OCI-LY3 (cell line): ENCODE measurements around the gene CISD1.

Experiments used
- H2AFZ ChIP-seq: fragments of 200-600, 300-600 bp; shearing (Covaris generic); 2 replicates; pipeline ENCODE4 v1.6.0; 2014; ENCODE audit warnings: antibody characterized with exemption, low read depth, low read length
- H3K27ac ChIP-seq: fragments of 200-600, 300-600 bp; sonication (generic); 2 replicates; pipeline ENCODE4 v1.5.1; 2014; ENCODE audit warnings: mild to moderate bottlenecking, low read length, moderate library complexity, mixed read lengths
- H3K27me3 ChIP-seq: fragments of 200-600, 300-600 bp; sonication (generic); 2 replicates; pipeline ENCODE4 v1.6.1; 2014; ENCODE audit warnings: low read depth, low read length, mixed read lengths
- H3K36me3 ChIP-seq: fragments of 200-600, 300-600 bp; sonication (generic); replicated peaks from 2 replicates; pipeline ENCODE3; 2014; ENCODE audit warnings: low read depth, low read length, mixed read lengths
- H3K4me1 ChIP-seq: fragments of 300-600, 200-600 bp; sonication (generic); 2 replicates; pipeline ENCODE4 v1.6.1; 2014; ENCODE audit warnings: low read length, mixed read lengths
- H3K4me2 ChIP-seq: fragments of 200-600, 300-600 bp; sonication (generic); 2 replicates; pipeline ENCODE4 v1.6.1; 2014; ENCODE audit warnings: low read length, mixed read lengths
- H3K4me3 ChIP-seq: fragments of 300-600, 200-600 bp; sonication (generic); 2 replicates; pipeline ENCODE4 v1.5.1; 2014; ENCODE audit warnings: antibody characterized with exemption, mild to moderate bottlenecking, low read length, moderate library complexity
- H3K79me2 ChIP-seq: fragments of 300-600, 200-600 bp; shearing (Covaris generic); 2 replicates; pipeline ENCODE4 v1.6.1; 2014; ENCODE audit warnings: mild to moderate bottlenecking, low read length, mixed read lengths
- H3K9ac ChIP-seq: fragments of 300-600, 200-600 bp; shearing (Covaris generic); 2 replicates; pipeline ENCODE4 v1.6.0; 2014; ENCODE audit warnings: mild to moderate bottlenecking, low read length, moderate library complexity
- H3K9me3 ChIP-seq: fragments of 200-600, 300-600 bp; shearing (Covaris generic); 2 replicates; pipeline ENCODE4 v1.6.1; 2014; ENCODE audit warnings: low read length, mixed read lengths; ENCODE audit not compliant: insufficient read depth
- H4K20me1 ChIP-seq: fragments of 200-600, 300-600 bp; sonication (generic); 2 replicates; pipeline ENCODE4 v1.6.1; 2016; ENCODE audit warnings: low read length, mixed read lengths; ENCODE audit not compliant: insufficient read depth
- CTCF ChIP-seq: fragments of 200-600, 300-600 bp; sonication (generic); IDR thresholded peaks from 2 replicates; pipeline ENCODE4 v1.5.1; 2014; ENCODE audit warnings: antibody characterized with exemption, low read length, low read depth
- EZH2phosphoT487 ChIP-seq: fragments of 200-600 bp; shearing (Covaris generic); IDR thresholded peaks from 2 replicates; pipeline ENCODE4 v1.6.1; 2018; ENCODE audit warnings: antibody characterized with exemption, mixed run types, low read depth

Gene CISD1

DNA sequence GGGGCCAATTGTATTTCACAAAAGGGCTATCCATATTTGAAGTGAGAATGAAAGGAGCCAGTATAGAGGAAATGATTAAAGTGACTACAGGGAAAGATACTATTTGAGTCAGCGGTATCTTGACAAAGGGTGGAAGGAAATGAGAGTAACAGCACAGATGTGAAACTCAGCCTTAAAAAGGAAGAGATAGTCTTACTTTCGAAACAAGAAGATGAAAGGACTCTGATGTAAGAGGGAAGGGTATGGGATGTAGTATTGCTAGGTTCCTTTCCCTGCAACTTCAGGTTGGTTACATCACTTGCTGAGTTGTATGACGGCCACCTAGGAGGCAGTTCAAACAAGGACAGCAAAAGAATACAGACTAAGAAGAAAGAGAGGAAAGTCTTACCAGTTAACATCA is 13.7 kb downstream of the CISD1 start:
- Histone ChIP-seq H3K79me2 (peaks cover 2% of the 10 kb centered on the region; the same call in 1 of the 2 replicates), H3K4me3 (peak overlapping the region; percentile 46), H3K4me2 (peak overlapping the region; percentile 68), H3K9me3 (no peaks in the 10 kb centered on the region), H3K27me3 (no peaks in the 10 kb centered on the region), H3K27ac (peak overlapping the region; percentile 74), H3K36me3 (peaks cover 3% of the 10 kb centered on the region), H3K4me1 (peaks cover 29% of the 10 kb centered on the region), H3K9ac (peak overlapping the region; percentile 9; the same call in 1 of the 2 replicates), H2AFZ (no peak overlapping the region), H4K20me1 (no peaks in the 10 kb centered on the region)
- no peak for TF ChIP-seq CTCF

- no peaks in the 10 kb centered on the region for H3K79me2 ChIP-seq
- H4K20me1 ChIP-seq = no peaks in the 10 kb centered on the region
- no peaks in the 10 kb centered on the region for H3K9me3 ChIP-seq
- H3K27ac ChIP-seq = no peak overlapping the region
- H3K4me2 ChIP-seq = no peak overlapping the region
- H3K9ac ChIP-seq = no peak overlapping the region
- no peaks in the 10 kb centered on the region for H3K27me3 ChIP-seq
- no peaks in the 10 kb centered on the region for H3K36me3 ChIP-seq
- H3K4me1 ChIP-seq = no peaks in the 10 kb centered on the region
- no peak overlapping the region for H3K4me3 ChIP-seq
- no peak overlapping the region for H2AFZ ChIP-seq
- TF ChIP-seq CTCF (peak; percentile 68), EZH2phosphoT487 (no peak)
Measured at GRCh38 chr10:58291538-58292174, 22.7 kb downstream of the CISD1 start.

DNA sequence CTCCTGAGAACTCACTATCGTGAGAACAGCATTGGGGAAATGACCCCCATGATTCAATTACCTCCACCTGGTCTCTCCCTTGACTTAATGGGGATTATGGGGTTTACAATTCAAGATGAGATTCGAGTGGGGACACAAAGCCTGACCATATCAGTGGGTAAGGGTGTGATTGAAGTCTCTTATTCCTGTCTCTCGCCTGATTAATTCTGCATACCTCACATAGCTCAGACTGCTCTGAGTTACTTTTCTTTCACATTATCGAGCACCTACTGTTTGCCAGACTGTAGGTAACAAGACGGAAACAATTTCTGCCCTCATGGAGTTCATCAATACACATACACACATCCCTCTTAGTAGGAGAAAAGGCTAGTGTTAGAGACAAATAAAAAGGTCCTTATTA is 25.0 kb downstream of the CISD1 start:
- H3K4me1 ChIP-seq = no peaks in the 10 kb centered on the region
- no peak overlapping the region for H3K9ac ChIP-seq
- no peaks in the 10 kb centered on the region for H3K27me3 ChIP-seq
- no peaks in the 10 kb centered on the region for H3K36me3 ChIP-seq
- H3K4me3 ChIP-seq = no peak overlapping the region
- H2AFZ ChIP-seq = no peak overlapping the region
- H3K4me2 ChIP-seq = no peak overlapping the region
- no peak for TF ChIP-seq EZH2phosphoT487
- no peak for TF ChIP-seq CTCF
- H4K20me1 ChIP-seq = no peaks in the 10 kb centered on the region
- H3K9me3 ChIP-seq = no peaks in the 10 kb centered on the region
- H3K79me2 ChIP-seq = no peaks in the 10 kb centered on the region
- H3K27ac ChIP-seq = no peak overlapping the region

GRCh38 chr10:58299580-58299979 is 30.6 kb downstream of the CISD1 start:
- Histone ChIP-seq H3K9ac (no peak overlapping the region), H4K20me1 (no peaks in the 10 kb centered on the region), H3K27ac (no peak overlapping the region), H3K4me2 (no peak overlapping the region), H3K79me2 (no peaks in the 10 kb centered on the region), H3K9me3 (no peaks in the 10 kb centered on the region), H3K4me1 (no peaks in the 10 kb centered on the region), H3K27me3 (no peaks in the 10 kb centered on the region), H3K36me3 (no peaks in the 10 kb centered on the region), H3K4me3 (no peak overlapping the region), H2AFZ (no peak overlapping the region)
- peak; percentile 81 for TF ChIP-seq CTCF
- no peak for TF ChIP-seq EZH2phosphoT487
